Activated naive CD8-positive, alpha-beta T cell treated with anti-CD3 and anti-CD28 coated beads for 36 hours (primary cell): ENCODE results near the gene SYT6. TPM values are rescaled to one million over a fixed set of nuclear protein-coding genes. Genes with fewer than 3 reads are reported as not detected.

Source experiments
- DNase-seq: peaks from one replicate; pipeline ENCODE4 v3.0.0; 2021
- H3K27ac Mint-ChIP-seq: one replicate; pipeline ENCODE4 v1.8.0; 2022; ENCODE audit warnings: mild to moderate bottlenecking, moderate library complexity, mixed read lengths
- H3K27me3 Mint-ChIP-seq: one replicate; pipeline ENCODE4 v1.8.0; 2022; ENCODE audit warnings: mild to moderate bottlenecking, mixed read lengths
- H3K36me3 Mint-ChIP-seq: one replicate; pipeline ENCODE4 v1.8.0; 2021; ENCODE audit warnings: mild to moderate bottlenecking, mixed read lengths
- H3K4me1 Mint-ChIP-seq: one replicate; pipeline ENCODE4 v1.8.0; 2021; ENCODE audit warnings: mixed read lengths
- H3K4me3 Mint-ChIP-seq: one replicate; pipeline ENCODE4 v1.8.0; 2022; ENCODE audit warnings: mild to moderate bottlenecking, moderate library complexity, mixed read lengths
- H3K9me3 Mint-ChIP-seq: one replicate; pipeline ENCODE4 v1.8.0; 2022; ENCODE audit warnings: mixed read lengths
- total RNA-seq, 2 experiments: library from RNA; stranded (reverse); gene quantifications; one replicate each; pipeline ENCODE4 v1.2.3, GENCODE V29; 2021

SYT6 gene
- total RNA-seq, 2 experiments from 2014 or later, result not detected

- Mint-ChIP-seq H3K27me3 (no peaks in the 10 kb centered on the region), H3K4me3 (no peak overlapping the region), H3K27ac (no peak overlapping the region), H3K4me1 (peaks cover 6% of the 10 kb centered on the region), H3K9me3 (no peaks in the 10 kb centered on the region), H3K36me3 (no peaks in the 10 kb centered on the region)
- DNase-seq, result no peak
Measured at GRCh38 chr1:114114185-114115094, 39.2 kb downstream of the SYT6 start.

DNA sequence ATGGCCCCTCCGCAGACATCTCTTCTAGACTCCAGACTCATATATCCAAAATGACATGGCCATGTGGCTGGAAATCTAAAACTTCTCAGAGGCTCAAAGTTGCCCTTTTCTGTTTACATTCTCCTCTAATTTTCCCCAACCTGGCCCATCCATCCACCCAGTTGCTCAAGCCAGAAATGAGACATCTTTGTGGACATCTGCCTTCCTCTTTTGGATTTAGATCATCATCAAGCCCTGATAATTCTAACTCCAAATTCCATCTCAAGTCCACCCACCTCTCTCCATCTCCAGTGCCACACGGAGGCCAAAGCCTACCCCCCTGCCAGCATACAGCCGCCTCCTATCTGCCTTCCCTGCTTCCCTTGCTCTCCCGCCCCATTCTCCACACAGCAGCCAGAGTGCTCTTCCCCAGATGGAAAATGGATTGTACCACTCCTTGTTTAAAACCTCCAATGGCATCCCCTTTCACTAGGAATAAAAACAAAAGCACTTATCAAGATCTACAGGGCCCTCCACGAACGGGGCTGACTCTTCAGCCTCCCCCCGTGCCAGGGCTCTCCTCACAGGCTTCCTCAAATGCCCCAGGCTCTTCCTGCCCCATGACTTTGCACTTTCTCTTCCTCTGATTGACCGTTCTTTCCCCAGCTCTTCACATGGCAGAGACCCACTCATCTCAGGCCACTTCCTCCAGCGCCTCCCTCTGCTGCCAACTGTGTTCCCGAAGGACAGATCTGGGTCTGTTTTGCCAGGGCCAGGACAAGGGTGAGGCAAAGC is 40.1 kb downstream of the SYT6 start:
- Mint-ChIP-seq H3K4me3 (no peak overlapping the region), H3K36me3 (no peaks in the 10 kb centered on the region), H3K4me1 (peaks cover 6% of the 10 kb centered on the region), H3K27me3 (no peaks in the 10 kb centered on the region), H3K9me3 (no peaks in the 10 kb centered on the region), H3K27ac (no peak overlapping the region)
- DNase-seq, result no peak

- Mint-ChIP-seq H3K36me3 (no peaks in the 10 kb centered on the region), H3K27ac (no peak overlapping the region), H3K27me3 (no peaks in the 10 kb centered on the region), H3K9me3 (no peaks in the 10 kb centered on the region), H3K4me3 (no peak overlapping the region), H3K4me1 (peaks cover 6% of the 10 kb centered on the region)
- no peak for DNase-seq
Measured at GRCh38 chr1:114112775-114113174, 40.9 kb downstream of the SYT6 start.

GRCh38 chr1:114111731-114112641 is 41.7 kb downstream of the SYT6 start:
- DNase-seq, result no peak
- H3K27me3 Mint-ChIP-seq, result no peaks in the 10 kb centered on the region
- H3K9me3 Mint-ChIP-seq, result no peaks in the 10 kb centered on the region
- no peaks in the 10 kb centered on the region for H3K36me3 Mint-ChIP-seq
- no peak overlapping the region for H3K4me3 Mint-ChIP-seq
- H3K4me1 Mint-ChIP-seq, result peaks cover 6% of the 10 kb centered on the region
- no peak overlapping the region for H3K27ac Mint-ChIP-seq

DNA sequence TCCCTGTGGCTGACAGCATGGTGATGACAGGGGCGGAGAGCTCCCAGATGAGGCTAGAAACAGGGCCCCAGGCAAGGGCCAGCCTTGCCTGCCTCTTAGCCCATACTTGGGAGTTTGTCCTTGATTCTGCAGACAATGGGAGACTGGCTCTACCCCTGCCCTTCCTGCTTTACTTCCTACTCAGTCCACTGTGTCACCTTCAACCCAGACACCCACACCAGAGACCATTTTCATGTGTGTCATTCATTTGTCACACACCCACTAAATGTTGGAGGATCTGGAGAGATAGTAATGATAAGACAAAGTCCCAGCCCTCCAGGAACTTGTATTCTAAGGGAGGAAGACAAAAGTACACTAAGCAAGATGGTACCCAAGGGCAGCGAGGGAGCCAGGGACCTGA is 43.7 kb downstream of the SYT6 start:
- Mint-ChIP-seq H3K9me3 (no peaks in the 10 kb centered on the region), H3K27ac (no peak overlapping the region), H3K4me1 (peaks cover 6% of the 10 kb centered on the region), H3K4me3 (no peak overlapping the region), H3K36me3 (no peaks in the 10 kb centered on the region), H3K27me3 (no peaks in the 10 kb centered on the region)
- DNase-seq, result no peak

GRCh38 chr1:114108751-114109255 is 44.9 kb downstream of the SYT6 start:
- Mint-ChIP-seq H3K4me1 (peaks cover 6% of the 10 kb centered on the region), H3K27ac (no peak overlapping the region), H3K4me3 (no peak overlapping the region), H3K36me3 (no peaks in the 10 kb centered on the region), H3K9me3 (no peaks in the 10 kb centered on the region), H3K27me3 (no peaks in the 10 kb centered on the region)
- no peak for DNase-seq

- H3K4me3 Mint-ChIP-seq, result no peak overlapping the region
- no peaks in the 10 kb centered on the region for H3K9me3 Mint-ChIP-seq
- DNase-seq, result no peak
- H3K36me3 Mint-ChIP-seq, result no peaks in the 10 kb centered on the region
- H3K27me3 Mint-ChIP-seq, result no peaks in the 10 kb centered on the region
- H3K4me1 Mint-ChIP-seq, result no peaks in the 10 kb centered on the region
- H3K27ac Mint-ChIP-seq, result no peak overlapping the region
Measured at GRCh38 chr1:114107474-114108435, 45.9 kb downstream of the SYT6 start.

DNA sequence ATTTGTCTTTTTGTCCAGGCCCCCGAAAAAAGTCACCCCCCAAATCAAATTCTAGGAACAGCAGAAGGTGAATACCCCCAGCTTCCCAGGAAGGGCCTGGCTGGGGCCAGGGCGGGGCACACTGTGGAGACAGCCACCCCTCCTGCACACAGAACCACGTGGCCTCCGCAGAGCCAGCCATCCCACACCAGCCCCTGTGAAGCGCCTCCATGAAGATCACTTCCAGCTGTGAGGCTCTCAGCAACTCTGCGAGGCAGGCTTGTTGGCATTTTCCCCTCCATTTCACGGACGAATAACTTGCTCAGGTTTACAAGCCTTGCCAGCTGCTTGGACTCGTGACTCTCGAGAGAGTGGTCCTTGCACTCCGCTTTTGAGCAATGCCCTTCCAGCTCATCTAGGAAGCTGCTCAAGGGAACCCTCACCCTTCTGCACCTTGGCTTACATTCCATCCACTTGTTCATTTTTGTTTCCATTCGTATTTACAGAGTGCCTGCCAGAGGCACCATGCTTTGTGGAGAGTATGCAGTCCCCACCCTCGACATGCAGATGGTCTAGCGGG is 48.2 kb downstream of the SYT6 start:
- Mint-ChIP-seq H3K9me3 (no peaks in the 10 kb centered on the region), H3K27me3 (no peaks in the 10 kb centered on the region), H3K4me1 (no peaks in the 10 kb centered on the region), H3K36me3 (no peaks in the 10 kb centered on the region), H3K27ac (no peak overlapping the region), H3K4me3 (no peak overlapping the region)
- DNase-seq, result no peak

DNA sequence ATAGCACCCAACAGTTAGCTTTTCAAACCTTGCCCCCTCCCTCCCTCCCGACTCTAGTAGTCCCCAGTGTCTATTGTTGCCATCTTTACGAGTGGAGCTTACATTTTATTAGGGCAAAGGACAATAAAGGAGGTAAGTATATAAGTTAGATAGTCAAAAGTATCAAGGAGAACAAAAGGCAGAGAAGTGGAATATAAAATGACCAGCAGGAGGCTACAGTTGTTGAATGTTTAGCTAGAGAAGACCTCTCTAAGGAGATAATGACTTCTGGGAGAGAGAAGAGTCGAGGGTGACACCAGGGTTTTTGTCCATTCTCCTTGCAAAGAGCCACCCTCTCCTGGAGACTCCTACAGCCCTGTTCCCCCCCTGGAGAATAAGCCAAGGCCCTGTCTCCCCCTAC is 48.7 kb downstream of the SYT6 start:
- no peaks in the 10 kb centered on the region for H3K4me1 Mint-ChIP-seq
- no peaks in the 10 kb centered on the region for H3K27me3 Mint-ChIP-seq
- no peak for DNase-seq
- no peaks in the 10 kb centered on the region for H3K9me3 Mint-ChIP-seq
- no peak overlapping the region for H3K4me3 Mint-ChIP-seq
- no peaks in the 10 kb centered on the region for H3K36me3 Mint-ChIP-seq
- H3K27ac Mint-ChIP-seq, result no peak overlapping the region

DNA sequence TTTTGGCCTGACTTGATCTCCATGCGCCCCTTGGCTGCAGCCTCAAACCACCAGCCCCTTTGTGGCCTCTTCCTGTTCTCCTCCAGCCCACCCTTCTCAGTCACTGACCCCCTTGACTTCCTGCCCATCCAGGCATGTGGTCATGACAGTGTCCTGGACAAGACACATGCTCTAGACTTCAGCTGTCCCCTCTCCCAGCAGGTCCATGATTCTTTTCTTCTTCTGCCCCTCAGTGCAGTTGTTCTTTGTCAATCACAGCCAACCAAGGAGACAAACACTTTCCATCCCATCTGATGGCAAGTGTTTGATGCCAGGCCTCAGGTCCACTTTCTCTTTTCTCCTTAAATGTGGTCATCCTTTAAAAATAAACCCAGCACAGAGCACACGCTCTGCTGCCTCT is 49.7 kb downstream of the SYT6 start:
- Mint-ChIP-seq H3K27ac (no peak overlapping the region), H3K36me3 (no peaks in the 10 kb centered on the region), H3K4me3 (no peak overlapping the region), H3K4me1 (no peaks in the 10 kb centered on the region), H3K27me3 (no peaks in the 10 kb centered on the region), H3K9me3 (no peaks in the 10 kb centered on the region)
- DNase-seq, result no peak

DNA sequence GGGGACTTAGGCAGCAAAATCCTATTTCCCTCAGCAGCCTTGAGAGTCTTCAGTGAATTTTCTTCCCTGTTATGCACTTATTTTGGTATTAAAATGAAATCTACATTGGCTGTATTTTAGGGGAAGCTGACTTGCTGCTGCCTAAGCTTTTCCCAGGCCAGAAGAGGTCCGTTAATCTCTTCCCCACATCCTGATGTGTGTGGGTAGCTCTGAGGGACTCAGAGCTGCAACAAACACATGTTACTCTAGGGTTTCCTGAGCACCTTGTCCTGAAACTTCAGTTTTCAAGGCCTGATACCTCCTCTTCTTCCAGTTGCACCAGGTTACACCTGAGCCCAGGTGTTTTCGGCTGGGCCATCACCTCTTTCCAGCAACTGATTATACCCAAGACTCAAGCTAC is 51.5 kb downstream of the SYT6 start:
- Mint-ChIP-seq H3K9me3 (no peaks in the 10 kb centered on the region), H3K27me3 (no peaks in the 10 kb centered on the region), H3K27ac (no peak overlapping the region), H3K36me3 (no peaks in the 10 kb centered on the region), H3K4me1 (no peaks in the 10 kb centered on the region), H3K4me3 (no peak overlapping the region)
- no peak for DNase-seq

GRCh38 chr1:114100148-114100547 is 53.5 kb downstream of the SYT6 start:
- H3K27me3 Mint-ChIP-seq, result no peaks in the 10 kb centered on the region
- no peak overlapping the region for H3K27ac Mint-ChIP-seq
- no peak overlapping the region for H3K4me3 Mint-ChIP-seq
- no peak for DNase-seq
- no peaks in the 10 kb centered on the region for H3K4me1 Mint-ChIP-seq
- H3K36me3 Mint-ChIP-seq, result no peaks in the 10 kb centered on the region
- no peaks in the 10 kb centered on the region for H3K9me3 Mint-ChIP-seq

DNA sequence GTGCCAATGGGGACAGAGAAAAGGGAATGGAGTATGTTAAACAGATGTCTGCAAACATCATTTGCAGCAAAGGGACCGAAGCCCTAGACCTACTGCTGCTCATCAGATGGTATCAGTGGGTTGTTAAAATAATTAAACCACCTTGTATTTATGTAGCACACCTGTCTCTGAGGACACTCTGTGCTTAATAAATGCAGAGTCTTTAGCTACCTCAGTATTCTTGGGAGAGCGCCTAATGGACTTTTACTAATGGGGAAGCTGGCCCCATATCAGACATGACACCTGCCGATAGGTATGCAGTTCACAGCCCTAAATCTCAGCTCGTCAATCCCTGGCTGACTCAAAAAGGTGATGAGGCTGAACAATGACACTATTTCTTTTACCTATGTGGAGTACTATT is 54.4 kb downstream of the SYT6 start:
- no peak overlapping the region for H3K27ac Mint-ChIP-seq
- no peak for DNase-seq
- H3K4me3 Mint-ChIP-seq, result no peak overlapping the region
- H3K4me1 Mint-ChIP-seq, result no peaks in the 10 kb centered on the region
- H3K27me3 Mint-ChIP-seq, result no peaks in the 10 kb centered on the region
- H3K9me3 Mint-ChIP-seq, result no peaks in the 10 kb centered on the region
- H3K36me3 Mint-ChIP-seq, result no peaks in the 10 kb centered on the region

GRCh38 chr1:114097109-114097508 is 56.6 kb downstream of the SYT6 start:
- Mint-ChIP-seq H3K27me3 (no peaks in the 10 kb centered on the region), H3K4me3 (no peak overlapping the region), H3K27ac (no peak overlapping the region), H3K9me3 (no peaks in the 10 kb centered on the region), H3K36me3 (no peaks in the 10 kb centered on the region), H3K4me1 (no peaks in the 10 kb centered on the region)
- no peak for DNase-seq
